Psoas muscle (tissue), 8 donors: Measurements from ENCODE around the gene SLC22A23. TPM values are rescaled to one million over a fixed set of nuclear protein-coding genes. Genes with fewer than 3 reads are reported as not detected.

Source experiments
- ATAC-seq, 4 donors: fragments of 200-7000 bp; cut with Tn5 transposase; one replicate each; pipeline ENCODE4 v1.9.1; 2020; ENCODE audit warnings: moderate library complexity in 3 of 4, mild to moderate bottlenecking in 2 of 4
- DNase-seq, 2 donors: peaks; one replicate each; pipeline ENCODE4 v3.0.0-alpha.2; 2020
- H3K27ac ChIP-seq: fragments of 200-600 bp; one replicate; pipeline ENCODE4 v1.8.0; 2022
- H3K27me3 ChIP-seq, 3 donors: fragments of 200-600 bp in 1 of 3; one replicate each; pipeline versions ENCODE4 v1.6.1 to v1.8.0; 2013 to 2022; ENCODE audit warnings: low read length in 2 of 3, mild to moderate bottlenecking in 2 of 3, moderate library complexity in 1 of 3; ENCODE audit not compliant: insufficient read depth in 3 of 3
- H3K36me3 ChIP-seq, 2 donors: fragments of 200-600 bp in 1 of 2; one replicate each; pipeline versions ENCODE4 v1.6.1 to v1.8.0; 2013 to 2022; ENCODE audit warnings: low read depth in 1 of 2, mild to moderate bottlenecking in 1 of 2, moderate library complexity in 1 of 2; ENCODE audit not compliant: insufficient read depth in 1 of 2
- H3K4me1 ChIP-seq: fragments of 200-600 bp; one replicate; pipeline ENCODE4 v1.8.0; 2022
- H3K4me3 ChIP-seq: fragments of 200-600 bp; one replicate; pipeline ENCODE4 v1.8.0; 2022; ENCODE audit warnings: mild to moderate bottlenecking
- H3K9me3 ChIP-seq: fragments of 200-600 bp; one replicate; pipeline ENCODE4 v1.8.0; 2022
- CTCF ChIP-seq: fragments of 200-600 bp; IDR thresholded peaks from one replicate; pipeline ENCODE4 v1.8.0; 2022; ENCODE audit warnings: antibody characterized with exemption
- WGBS, 3 donors: extraction: QIAGEN DNeasy Blood & Tissue Kit; methylation state at CpG; one replicate each; pipeline versions ENCODE4 v1.1.6 to v1.1.7; 2013; 5-methylcytosine and 5-hydroxymethylcytosine counted together
- intact Hi-C, 2 donors: fragments of 100-400 bp; cut with DNase I; formaldehyde crosslinking; loops; one replicate each; pipeline versions ENCODE4 v1.11.0 to v1.14.2; 2022
- polyA plus RNA-seq, 3 donors: library from polyadenylated mRNA; stranded (reverse); fragments of 200-250 nt; gene quantifications; one replicate each; pipeline ENCODE4 v1.2.3, GENCODE V29; 2013
- total RNA-seq, 4 donors: library from RNA; stranded (reverse); fragmentation: NEBNext Ultra II Directional in 2 of 4; extraction: Animal tissue kit (Norgen Biotek cat#: 25700) in 2 of 4; gene quantifications; one replicate each; pipeline versions ENCODE4 v1.2.1 to v1.2.4, GENCODE V29; 2021 to 2023
- donor health status: healthy with polysubstance abuse.
- donor health status: DM: no; HTN: no; CAD: no; lungs with moderate emphysema.
- donor health status: Bipolar disorder and iron deficiency.
- donor health status: healthy.
- donor health status: DM: yes; HTN: yes; CAD: no.
- donor health status: DM: no; HTN: no; CAD: no.
- donor health status: DM: no; HTN: no; CAD: no.
- donor health status: DM: yes; HTN: yes; CAD: no.

The SLC22A23 gene
- total and polyA plus RNA-seq, 7 donors = 4.6 to 13.7 (median 8.7) TPM

DNA sequence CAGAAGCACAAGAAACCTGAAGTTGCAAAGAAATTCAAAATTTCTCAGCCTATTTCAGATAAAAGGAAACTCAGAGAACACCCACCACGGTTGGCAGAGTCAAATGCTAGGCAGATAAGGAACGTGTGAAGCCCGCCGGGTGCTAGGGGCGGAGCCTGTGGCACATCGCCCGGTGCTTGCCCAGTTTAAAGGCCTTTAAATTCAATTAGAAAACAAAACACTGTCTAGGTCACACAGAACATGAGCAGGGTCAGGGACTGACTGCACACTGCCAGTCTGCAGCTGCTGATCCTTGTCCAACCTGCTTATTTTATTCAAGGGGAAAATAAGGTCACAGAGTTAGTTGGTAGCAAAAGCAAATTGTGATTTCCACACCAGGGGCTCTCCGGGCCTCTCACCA, 122.3 kb downstream of the SLC22A23 start:
- TF ChIP-seq CTCF = no peak
- Histone ChIP-seq H3K4me3 (no peak overlapping the region), H3K4me1 (peaks cover 70% of the 10 kb centered on the region), H3K27ac (peak overlapping the region; percentile 53), H3K36me3 (no peaks in the 10 kb centered on the region), H3K27me3 (no peaks in the 10 kb centered on the region), H3K9me3 (no peaks in the 10 kb centered on the region)
- WGBS, 3 donors = 16 to 30% (median 19%) methylated on average over 8 of the region's 8 CpGs
- peak; percentile 16 to 53 (median 42) for ATAC-seq
- DNase-seq = no peak
- intact Hi-C loops = no loop called here

DNA sequence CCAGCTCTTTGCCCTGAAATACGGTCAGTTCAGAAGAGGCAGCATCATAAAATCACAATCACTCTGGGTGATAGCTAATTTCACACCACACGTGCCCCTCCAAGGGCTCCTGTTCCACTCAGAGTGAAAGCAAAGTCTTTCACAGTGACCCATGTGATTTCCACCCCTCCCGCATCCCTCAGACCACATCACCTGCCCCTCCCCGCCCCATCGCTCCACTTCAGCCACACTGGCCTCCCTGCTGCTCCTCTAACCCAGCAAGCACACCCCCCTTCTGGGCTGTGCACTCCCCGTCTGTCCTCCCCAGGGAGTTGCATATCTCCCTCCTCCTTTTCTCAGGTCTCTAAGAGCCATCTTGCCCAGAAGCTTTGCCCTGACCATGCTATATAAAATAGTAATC, 123.6 kb downstream of the SLC22A23 start:
- DNase-seq (no peak), ATAC-seq (no peak)
- no peaks in the 10 kb centered on the region for H3K27me3 ChIP-seq
- intact Hi-C loops = no loop called here
- no peak for TF ChIP-seq CTCF
- H3K27ac ChIP-seq = no peak overlapping the region
- peaks cover 68% of the 10 kb centered on the region for H3K4me1 ChIP-seq
- no peaks in the 10 kb centered on the region for H3K9me3 ChIP-seq
- H3K36me3 ChIP-seq = no peaks in the 10 kb centered on the region
- H3K4me3 ChIP-seq = no peak overlapping the region
- 81 to 92% (median 91%) methylated on average over 6 of the region's 6 CpGs for WGBS, 3 donors

- H3K27ac ChIP-seq = no peak overlapping the region
- ATAC-seq = no peak
- H3K9me3 ChIP-seq = no peaks in the 10 kb centered on the region
Observed at GRCh38 chr6:3331971-3332370, 124.9 kb downstream of the SLC22A23 start.

DNA sequence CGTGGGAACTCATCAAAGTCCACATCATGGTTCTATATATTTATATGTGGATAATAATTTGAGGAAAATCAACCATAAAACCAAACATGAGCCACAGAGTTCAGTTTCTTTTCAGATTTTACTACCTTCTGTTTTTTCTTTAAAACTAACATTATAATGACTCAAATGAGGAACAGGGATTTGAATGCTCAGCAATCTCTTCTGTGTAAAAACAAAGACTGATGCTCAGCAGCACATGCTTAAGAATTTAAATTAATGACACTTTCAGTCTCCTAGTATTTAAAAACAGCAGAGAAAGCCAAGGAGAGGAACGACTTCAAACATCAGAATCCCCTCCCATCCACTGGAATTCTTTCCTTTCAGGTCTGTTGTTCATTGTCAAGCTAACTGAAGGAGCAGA, 125.4 kb downstream of the SLC22A23 start:
- no peak for TF ChIP-seq CTCF
- intact Hi-C loops = no loop called here
- H3K27me3 ChIP-seq = no peaks in the 10 kb centered on the region
- H3K27ac ChIP-seq = no peak overlapping the region
- ATAC-seq (no peak), DNase-seq (no peak)
- H3K36me3 ChIP-seq = no peaks in the 10 kb centered on the region
- peaks cover 59% of the 10 kb centered on the region for H3K4me1 ChIP-seq
- no peak overlapping the region for H3K4me3 ChIP-seq
- 33 to 66% (median 43%) methylated on average over 2 of the region's 2 CpGs for WGBS, 3 donors
- no peaks in the 10 kb centered on the region for H3K9me3 ChIP-seq

More at GRCh38 chr6:3331971-3332370, 124.9 kb downstream of the SLC22A23 start:
- TF ChIP-seq CTCF = no peak
- intact Hi-C loops = no loop called here
- DNase-seq = no peak
- Histone ChIP-seq H3K36me3 (no peaks in the 10 kb centered on the region), H3K4me3 (no peak overlapping the region), H3K27me3 (no peaks in the 10 kb centered on the region), H3K4me1 (peaks cover 62% of the 10 kb centered on the region)
- 24 to 64% (median 31%) methylated on average over 7 of the region's 7 CpGs for WGBS, 3 donors

DNA sequence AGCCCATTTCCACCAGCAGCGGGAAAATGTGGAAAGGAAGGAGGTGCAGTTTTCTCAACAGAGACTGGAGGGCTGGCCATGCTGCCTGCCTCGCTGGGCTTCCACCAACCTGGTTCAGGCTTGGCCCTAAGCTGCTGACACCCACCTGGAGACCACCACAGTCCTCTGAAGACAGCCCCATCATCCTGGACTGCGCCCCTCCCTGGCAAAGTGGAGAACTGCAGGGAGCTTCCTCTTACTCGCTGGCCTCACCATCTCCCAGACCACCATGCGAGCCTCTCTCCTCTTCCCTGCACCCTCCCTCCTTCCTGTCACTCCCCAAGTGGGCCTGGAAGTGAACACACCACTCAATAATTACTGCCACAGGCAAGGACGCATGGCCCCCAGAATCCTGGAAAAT, 126.7 kb downstream of the SLC22A23 start:
- peak overlapping the region; percentile 57 for H3K27ac ChIP-seq

More for the DNA sequence above, 126.7 kb downstream of the SLC22A23 start:
- H3K27me3 ChIP-seq = no peaks in the 10 kb centered on the region
- H3K36me3 ChIP-seq = no peaks in the 10 kb centered on the region
- peaks cover 57% of the 10 kb centered on the region for H3K4me1 ChIP-seq
- H3K4me3 ChIP-seq = no peak overlapping the region
- no peak for DNase-seq
- no peak for TF ChIP-seq CTCF
- H3K9me3 ChIP-seq = no peaks in the 10 kb centered on the region
- ATAC-seq = no peak
- intact Hi-C loops = no loop called here
- WGBS, 3 donors = 91 to 97% (median 95%) methylated on average over 6 of the region's 6 CpGs
